Measurements from ENCODE around the gene CCNF. TPM values are rescaled to one million over a fixed set of nuclear protein-coding genes. Genes with fewer than 3 reads are reported as not detected.

The CCNF gene
- total RNA-seq, 2 experiments from 2014 or later = 0.81 to 1.3 TPM

DNA sequence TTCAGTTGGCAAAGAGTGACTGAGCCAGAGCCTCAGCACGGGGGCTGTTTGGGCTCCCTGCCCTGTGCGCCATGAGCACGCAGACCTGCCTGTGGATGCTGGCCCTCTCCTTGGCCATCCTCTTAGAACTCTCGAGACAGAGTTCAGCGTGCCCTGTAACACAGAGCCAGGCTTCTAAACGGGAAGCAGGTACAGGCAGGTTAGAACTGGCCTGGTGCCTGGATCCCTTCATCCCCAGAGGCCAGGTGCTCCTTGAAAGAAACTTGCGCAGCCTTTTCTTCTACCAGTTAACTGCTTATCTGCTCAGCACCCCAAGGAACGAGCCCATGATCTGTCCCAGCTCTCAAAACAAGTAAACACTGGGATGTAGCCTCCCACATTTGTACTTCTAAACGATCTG is 6.9 kb downstream of the CCNF start:
- H3K4me1 ChIP-seq (ENCODE audit: insufficient read depth, low read length) = peaks cover 5% of the 10 kb centered on the region
- no peak for ATAC-seq (ENCODE audit: poor library complexity)
- Mint-ChIP-seq H3K4me3 (no peak overlapping the region), H3K36me3 (ENCODE audit: low read depth) (peaks cover 10% of the 10 kb centered on the region), H3K27ac (no peak overlapping the region), H3K9me3 (no peaks in the 10 kb centered on the region), H3K27me3 (no peaks in the 10 kb centered on the region), H3K4me1 (ENCODE audit: low read depth) (no peaks in the 10 kb centered on the region)
- ChIA-PET CTCF (no interaction called here), POLR2A (no interaction called here)
- H3K27me3 ChIP-seq (ENCODE audit: control insufficient read depth in 1 of 2, insufficient read depth in 2 of 2, low read length in 2 of 2) = no peaks in the 10 kb centered on the region
- H3K4me3 ChIP-seq (ENCODE audit: low read length) = no peak overlapping the region
- DNase-seq = peak in 1 of 14 experiments; percentile 2
- no peak for TF ChIP-seq CTCF (IDR thresholded peaks at IDR 0.05)
- intact Hi-C loops (cut with DNase I, micrococcal nuclease) = no loop called here
- H3K36me3 ChIP-seq (ENCODE audit: insufficient read depth, low read length) = peaks cover 33% of the 10 kb centered on the region
- H3K9me3 ChIP-seq (ENCODE audit: control insufficient read depth in 1 of 2, insufficient read depth in 1 of 2, low read length in 2 of 2) = no peaks in the 10 kb centered on the region
- H3K27ac ChIP-seq (ENCODE audit: low read depth in 1 of 2, low read length in 2 of 2) = no peak overlapping the region

DNA sequence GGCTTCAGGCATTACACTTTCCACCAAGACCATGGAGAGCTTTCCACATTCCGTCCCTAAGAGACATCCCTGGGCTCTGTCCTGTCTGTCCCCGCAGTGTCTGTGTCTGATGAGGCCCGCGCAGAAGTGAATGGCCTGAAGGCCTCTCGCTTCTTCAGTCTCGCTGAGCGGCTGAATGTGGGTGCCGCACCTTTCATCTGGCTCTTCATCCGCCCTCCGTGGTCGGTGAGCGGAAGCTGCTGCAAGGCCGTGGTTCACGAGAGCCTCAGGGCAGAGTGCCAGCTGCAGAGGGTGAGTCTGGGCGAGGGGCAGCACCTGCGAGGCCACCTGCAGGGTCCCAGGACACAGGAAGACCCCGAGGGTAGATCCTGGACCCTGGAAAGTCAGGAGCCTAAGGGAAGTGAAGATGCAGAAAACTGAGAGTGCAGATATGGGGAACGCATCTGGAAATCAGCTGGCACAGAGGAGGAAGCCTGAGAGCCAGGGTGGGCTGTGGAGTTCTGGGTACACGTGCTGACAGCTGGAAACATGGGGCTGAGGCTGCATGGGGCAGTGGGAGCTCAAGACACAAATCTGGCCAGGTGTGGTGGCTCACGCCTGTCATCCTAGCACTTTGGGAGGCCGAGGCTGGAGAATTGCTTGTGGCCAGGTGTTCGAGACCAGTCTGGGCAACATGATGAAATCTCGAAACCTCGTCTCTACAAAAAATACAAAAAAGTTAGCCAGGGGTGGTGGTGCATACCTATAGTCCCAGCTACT is 8.0 kb downstream of the CCNF start:
- no peaks in the 10 kb centered on the region for H3K27me3 ChIP-seq (ENCODE audit: control insufficient read depth in 1 of 2, insufficient read depth in 2 of 2, low read length in 2 of 2)
- no peaks in the 10 kb centered on the region for H3K9me3 ChIP-seq (ENCODE audit: control insufficient read depth in 1 of 2, insufficient read depth in 1 of 2, low read length in 2 of 2)
- Mint-ChIP-seq H3K27ac (no peak overlapping the region), H3K4me1 (ENCODE audit: low read depth) (no peaks in the 10 kb centered on the region), H3K27me3 (no peaks in the 10 kb centered on the region), H3K4me3 (no peak overlapping the region), H3K36me3 (ENCODE audit: low read depth) (peaks cover 10% of the 10 kb centered on the region), H3K9me3 (no peaks in the 10 kb centered on the region)
- intact Hi-C loops (cut with DNase I, micrococcal nuclease) = no loop called here
- CTCF ChIA-PET = no interaction called here
- H3K4me1 ChIP-seq (ENCODE audit: insufficient read depth, low read length) = peaks cover 5% of the 10 kb centered on the region
- no peak overlapping the region for H3K4me3 ChIP-seq (ENCODE audit: low read length)
- peaks cover 32% of the 10 kb centered on the region for H3K36me3 ChIP-seq (ENCODE audit: insufficient read depth, low read length)
- no peak overlapping the region for H3K27ac ChIP-seq (ENCODE audit: low read depth in 1 of 2, low read length in 2 of 2)
- TF ChIP-seq CTCF (IDR thresholded peaks at IDR 0.05) = no peak
- ATAC-seq (ENCODE audit: poor library complexity) (no peak), DNase-seq (peak in 1 of 14 experiments; percentile 13)
- POLR2A ChIA-PET = no interaction called here

DNA sequence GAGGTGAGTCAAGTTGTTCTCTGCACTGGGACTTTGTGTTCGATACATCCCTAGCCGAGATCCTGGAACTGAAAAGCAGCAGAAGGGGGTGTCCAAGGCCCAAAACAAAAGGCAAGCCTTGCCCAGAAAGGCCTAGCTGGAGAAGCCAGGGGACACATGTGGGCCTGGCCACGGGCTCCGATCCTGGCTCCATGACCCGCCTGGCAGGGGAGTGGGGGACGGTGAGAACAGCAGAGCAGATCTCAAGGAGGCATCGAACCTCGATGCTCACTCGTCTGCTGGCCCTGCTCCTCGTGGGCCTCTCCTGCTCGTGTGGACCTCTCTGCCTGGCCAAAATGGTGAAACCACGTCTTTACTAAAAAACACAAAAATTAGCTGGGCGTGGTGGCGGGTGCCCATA is 8.9 kb downstream of the CCNF start:
- Mint-ChIP-seq H3K27me3 (no peaks in the 10 kb centered on the region), H3K4me1 (ENCODE audit: low read depth) (no peaks in the 10 kb centered on the region), H3K9me3 (no peaks in the 10 kb centered on the region), H3K4me3 (no peak overlapping the region), H3K36me3 (ENCODE audit: low read depth) (peaks cover 8% of the 10 kb centered on the region), H3K27ac (no peak overlapping the region)
- intact Hi-C loops (cut with DNase I, micrococcal nuclease) = no loop called here
- peaks cover 25% of the 10 kb centered on the region for H3K36me3 ChIP-seq (ENCODE audit: insufficient read depth, low read length)
- peak in 1 of 14 experiments; percentile 5 for DNase-seq
- POLR2A ChIA-PET = no interaction called here
- no peaks in the 10 kb centered on the region for H3K27me3 ChIP-seq (ENCODE audit: control insufficient read depth in 1 of 2, insufficient read depth in 2 of 2, low read length in 2 of 2)
- CTCF ChIA-PET = no interaction called here
- H3K27ac ChIP-seq (ENCODE audit: low read depth in 1 of 2, low read length in 2 of 2) = no peak overlapping the region
- no peak for ATAC-seq (ENCODE audit: poor library complexity)
- H3K9me3 ChIP-seq (ENCODE audit: control insufficient read depth in 1 of 2, insufficient read depth in 1 of 2, low read length in 2 of 2) = no peaks in the 10 kb centered on the region
- TF ChIP-seq CTCF (IDR thresholded peaks at IDR 0.05) = no peak
- no peak overlapping the region for H3K4me3 ChIP-seq (ENCODE audit: low read length)
- peaks cover 5% of the 10 kb centered on the region for H3K4me1 ChIP-seq (ENCODE audit: insufficient read depth, low read length)

Measured in CD4-positive, alpha-beta T cell (primary cell).